ENCODE results near the gene AP1M2.

- TF ChIP-seq CTCF (tag by site-specific recombination; IDR thresholded peaks at IDR 0.05), result no peak
- no peak for TF ChIP-seq ZSCAN5A (tag by site-specific recombination; IDR thresholded peaks at IDR 0.05)
- no peak for TF ChIP-seq ZNF560 (tag by site-specific recombination; IDR thresholded peaks at IDR 0.05; ENCODE audit: borderline replicate concordance)
- no peak for TF ChIP-seq ZNF670 (tag by site-specific recombination; IDR thresholded peaks at IDR 0.05; ENCODE audit: low read depth)
- no peak for TF ChIP-seq YY1 (tag by site-specific recombination; IDR thresholded peaks at IDR 0.05)
- TF ChIP-seq WT1 (tag by site-specific recombination; IDR thresholded peaks at IDR 0.05), result no peak
- TF ChIP-seq MEIS1 (CRISPR knock-in tag; IDR thresholded peaks at IDR 0.05; ENCODE audit: borderline replicate concordance), result no peak
- no peak for TF ChIP-seq OSR2 (tag by site-specific recombination; IDR thresholded peaks at IDR 0.05)
- no peak for TF ChIP-seq ZNF23 (tag by site-specific recombination; IDR thresholded peaks at IDR 0.05; ENCODE audit: borderline replicate concordance)
- no peak for TF ChIP-seq ZNF292 (tag by site-specific recombination; IDR thresholded peaks at IDR 0.05; ENCODE audit: borderline replicate concordance, low read depth)
- no peak for TF ChIP-seq KLF10 (tag by site-specific recombination; IDR thresholded peaks at IDR 0.05)
- TF ChIP-seq REST (tag by site-specific recombination; IDR thresholded peaks at IDR 0.05), result no peak
- no peak for TF ChIP-seq ELK4 (IDR thresholded peaks at IDR 0.05; ENCODE audit: borderline replicate concordance, low read depth, low read length)
- no peak for TF ChIP-seq ZNF221 (tag by site-specific recombination; IDR thresholded peaks at IDR 0.05; ENCODE audit: borderline replicate concordance)
Observed at GRCh38 chr19:10562609-10563008, 24.5 kb downstream of the AP1M2 start.
